GM18511 (cell line): ENCODE results near the gene PDZD7.
A peak's percentile ranks its signal among the peaks of the same experiment; 100 is the strongest.

Experiments used
- ATAC-seq: cut with Tn5 transposase; IDR thresholded peaks from one replicate; pipeline ENCODE4 v1.9.1; 2021; ENCODE audit warnings: mild to moderate bottlenecking, moderate library complexity; ENCODE audit not compliant: unreplicated experiment

PDZD7 gene

DNA sequence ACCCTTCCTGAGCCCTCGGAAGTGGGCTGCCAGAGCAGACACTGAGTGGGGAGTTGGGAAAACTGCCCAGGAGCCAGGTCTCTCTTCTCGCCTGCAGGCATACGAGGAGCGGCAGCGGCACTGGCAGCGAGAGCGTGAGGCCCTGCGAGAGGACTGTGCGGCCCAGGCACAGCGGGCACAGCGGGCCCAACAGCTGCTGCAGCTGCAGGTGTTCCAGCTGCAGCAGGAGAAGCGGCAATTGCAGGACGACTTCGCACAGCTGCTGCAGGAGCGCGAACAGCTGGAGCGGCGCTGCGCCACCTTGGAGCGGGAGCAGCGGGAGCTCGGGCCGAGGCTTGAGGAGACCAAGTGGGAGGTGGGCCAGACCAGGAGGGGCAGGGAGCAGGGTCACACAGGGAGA is 25.6 kb downstream of the PDZD7 start:
- no peak for ATAC-seq

DNA sequence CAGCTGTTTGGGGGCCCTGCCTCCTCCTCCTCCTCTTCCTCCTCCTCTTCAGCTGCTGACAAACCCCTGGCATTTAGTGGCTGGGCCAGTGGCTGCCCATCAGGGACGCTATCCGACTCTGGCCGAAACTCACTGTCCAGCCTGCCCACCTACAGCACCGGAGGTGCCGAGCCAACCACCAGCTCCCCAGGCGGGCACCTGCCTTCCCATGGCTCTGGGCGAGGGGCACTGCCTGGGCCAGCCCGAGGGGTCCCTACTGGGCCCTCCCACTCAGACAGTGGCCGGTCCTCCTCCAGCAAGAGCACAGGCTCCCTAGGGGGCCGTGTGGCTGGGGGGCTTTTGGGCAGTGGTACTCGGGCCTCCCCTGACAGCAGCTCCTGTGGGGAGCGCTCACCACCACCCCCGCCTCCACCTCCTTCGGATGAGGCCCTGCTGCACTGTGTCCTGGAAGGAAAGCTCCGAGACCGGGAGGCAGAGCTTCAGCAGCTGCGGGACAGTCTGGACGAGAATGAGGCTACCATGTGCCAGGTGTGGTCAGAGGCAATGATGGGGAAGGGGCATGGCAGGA is 27.2 kb downstream of the PDZD7 start:
- ATAC-seq, result no peak

DNA sequence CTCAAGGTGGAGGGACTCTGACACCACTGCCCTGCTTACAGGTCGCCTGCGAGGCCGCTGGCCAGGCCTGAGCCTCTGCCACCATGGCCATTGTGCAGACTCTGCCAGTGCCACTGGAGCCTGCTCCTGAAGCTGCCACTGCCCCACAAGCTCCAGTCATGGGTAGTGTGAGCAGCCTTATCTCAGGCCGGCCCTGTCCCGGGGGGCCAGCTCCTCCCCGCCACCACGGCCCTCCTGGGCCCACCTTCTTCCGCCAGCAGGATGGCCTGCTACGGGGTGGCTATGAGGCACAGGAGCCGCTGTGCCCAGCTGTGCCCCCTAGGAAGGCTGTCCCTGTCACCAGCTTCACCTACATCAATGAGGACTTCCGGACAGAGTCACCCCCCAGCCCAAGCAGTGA is 28.5 kb downstream of the PDZD7 start:
- ATAC-seq, result no peak

DNA sequence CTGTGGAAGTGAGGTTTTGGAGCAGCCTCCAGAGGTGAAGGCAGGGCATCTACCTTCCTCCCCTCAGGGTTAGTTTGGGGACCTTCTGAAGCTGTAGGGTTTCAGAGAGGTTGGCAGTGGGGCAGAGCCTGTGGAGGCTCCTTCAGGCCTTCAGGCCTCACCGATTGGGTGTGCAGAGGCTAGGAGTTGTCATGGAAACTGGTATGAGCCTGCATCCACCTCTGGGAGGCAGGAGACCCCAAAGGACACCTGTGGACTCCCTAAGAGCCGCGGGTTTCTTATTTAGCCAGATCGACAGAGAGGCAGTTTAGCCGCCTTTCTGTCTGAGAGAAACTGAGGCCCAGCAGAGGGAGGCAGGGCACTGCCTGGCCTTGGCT is 29.3 kb downstream of the PDZD7 start:
- ATAC-seq, result no peak

DNA sequence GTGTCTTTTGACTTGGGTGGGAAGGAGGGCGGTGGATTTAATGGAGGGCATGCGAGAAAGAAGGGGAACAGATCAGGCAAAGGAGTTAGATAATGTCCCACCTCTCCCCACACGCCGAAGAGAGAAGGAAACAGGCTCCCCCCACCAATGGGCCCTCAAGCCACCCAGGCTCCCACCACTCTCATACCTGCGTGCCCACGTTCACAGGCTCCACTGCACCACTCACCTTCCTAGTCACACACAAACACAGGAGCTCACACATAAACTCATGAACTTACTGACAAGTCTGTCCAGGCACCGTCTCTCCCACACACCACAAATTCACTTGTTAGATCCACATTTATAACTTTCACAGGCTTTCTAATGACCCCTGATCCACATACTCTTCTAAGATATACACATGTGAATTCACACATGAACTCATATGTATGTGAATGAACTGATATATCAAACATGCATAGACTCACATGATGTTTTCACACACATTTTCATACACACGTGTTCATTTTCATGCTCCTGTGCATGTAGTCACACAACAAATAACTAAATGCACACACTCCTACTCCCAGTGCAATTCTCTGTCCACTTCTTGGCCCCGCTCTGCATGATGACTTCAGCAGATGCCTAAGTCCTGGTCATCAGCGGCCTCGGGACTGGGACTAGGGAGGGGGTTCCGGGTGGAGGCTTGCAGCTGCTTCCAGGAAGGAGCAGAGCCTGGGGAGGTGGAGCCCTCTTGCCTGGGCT is 29.8 kb downstream of the PDZD7 start:
- ATAC-seq, result no peak

DNA sequence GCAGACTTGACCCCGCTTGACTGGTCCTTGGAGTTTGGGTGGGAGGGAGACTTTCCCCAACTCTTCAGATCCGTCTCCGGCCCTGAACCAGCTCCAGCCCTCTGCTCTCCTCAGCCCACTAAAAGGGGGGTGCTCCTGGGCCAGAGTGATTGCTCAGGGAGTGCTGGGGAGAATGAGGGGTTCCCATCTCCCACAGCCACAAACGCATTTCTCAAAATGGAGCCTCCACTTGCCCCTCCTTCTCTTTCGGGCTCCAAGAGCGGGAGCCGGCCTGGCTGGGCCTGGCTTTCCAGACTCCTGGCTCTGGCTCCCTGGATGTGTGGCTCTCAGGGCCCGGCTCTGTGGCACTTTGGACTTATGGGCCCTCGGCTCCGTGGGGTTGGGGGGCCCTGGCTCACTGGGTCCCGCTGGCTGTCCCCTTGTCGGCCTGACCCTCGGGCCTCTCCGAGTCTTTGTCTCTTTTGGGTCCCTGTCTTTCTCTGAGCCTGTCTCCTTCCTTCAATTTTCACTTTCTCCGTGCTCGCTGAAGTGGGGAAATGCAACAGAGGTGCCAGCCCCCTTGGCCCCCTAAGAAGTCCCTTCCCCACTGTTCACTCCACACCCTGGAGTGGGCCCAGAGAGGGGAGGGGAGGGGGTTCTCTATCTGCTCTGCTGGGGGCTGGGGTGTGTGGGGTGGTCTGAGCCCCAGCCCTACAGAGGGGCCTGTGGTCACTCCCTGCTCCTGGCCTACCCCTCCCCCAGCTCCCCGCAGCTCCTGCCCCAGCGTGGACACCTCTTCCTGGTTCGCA is 30.6 kb downstream of the PDZD7 start:
- ATAC-seq, result no peak

DNA sequence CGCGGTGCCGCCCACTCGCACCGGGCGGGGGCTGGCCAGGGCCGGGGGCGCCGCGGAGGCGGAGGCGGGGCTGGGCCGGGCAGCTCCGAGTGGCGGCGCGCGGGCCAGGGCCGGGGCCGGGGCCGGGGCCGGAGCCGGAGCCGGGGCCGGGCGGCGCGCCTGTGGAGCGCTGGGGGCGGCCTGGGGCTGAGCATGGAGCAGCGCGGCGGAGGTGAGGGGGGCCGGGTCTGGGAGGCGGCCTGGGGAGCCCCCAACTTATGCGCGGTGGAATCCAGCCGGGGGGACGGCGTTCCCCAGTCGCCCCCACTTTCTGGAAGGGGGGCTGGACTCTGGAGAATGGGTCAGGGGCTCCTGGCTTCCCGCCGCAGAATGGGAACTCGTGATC is 31.2 kb downstream of the PDZD7 start, which contains the start of gene LZTS2:
LZTS2 (plus strand) TSS at position 67 of the 385 bp plus-strand sequence. CDS start 2,731 bp downstream, outside the sequence.
- no peak for ATAC-seq

DNA sequence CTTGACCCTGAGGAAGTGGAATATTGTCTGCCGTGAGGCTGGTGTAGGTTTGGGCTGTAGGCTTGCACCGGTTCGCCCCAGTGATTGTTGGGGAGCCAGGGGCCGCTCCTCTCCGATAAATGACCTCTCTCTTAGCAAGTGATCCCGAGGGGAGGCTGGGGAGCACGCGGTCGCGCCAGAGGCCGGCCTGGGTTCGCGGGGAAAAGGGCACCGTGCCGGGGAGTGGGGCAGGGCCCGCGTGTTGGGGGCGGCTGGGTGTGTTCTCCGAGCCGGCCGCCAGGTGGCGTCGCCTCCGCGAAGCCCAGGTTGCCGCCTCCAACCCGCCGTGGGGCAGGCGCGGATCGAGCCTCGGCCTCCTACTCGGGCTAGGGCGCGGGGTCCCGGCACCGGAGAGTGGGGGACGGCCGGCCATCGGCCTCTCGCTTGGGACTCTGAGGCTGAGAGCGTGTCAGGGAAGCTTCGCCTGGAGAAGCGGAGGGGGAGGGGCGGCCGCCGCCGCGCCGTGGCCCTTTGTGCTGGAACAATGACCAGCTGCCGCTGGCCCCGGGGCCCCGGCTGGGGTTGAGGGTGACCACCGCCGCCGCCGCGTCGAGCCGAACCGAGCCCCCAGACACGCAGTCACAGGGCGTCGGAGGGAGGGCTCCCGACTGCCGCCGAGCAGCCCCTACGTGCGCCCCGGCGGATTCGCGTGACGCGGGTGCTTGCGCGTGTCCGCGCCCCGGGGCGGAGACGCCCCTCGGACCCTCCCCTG is 31.8 kb downstream of the PDZD7 start:
- ATAC-seq, result peak; percentile 47

DNA sequence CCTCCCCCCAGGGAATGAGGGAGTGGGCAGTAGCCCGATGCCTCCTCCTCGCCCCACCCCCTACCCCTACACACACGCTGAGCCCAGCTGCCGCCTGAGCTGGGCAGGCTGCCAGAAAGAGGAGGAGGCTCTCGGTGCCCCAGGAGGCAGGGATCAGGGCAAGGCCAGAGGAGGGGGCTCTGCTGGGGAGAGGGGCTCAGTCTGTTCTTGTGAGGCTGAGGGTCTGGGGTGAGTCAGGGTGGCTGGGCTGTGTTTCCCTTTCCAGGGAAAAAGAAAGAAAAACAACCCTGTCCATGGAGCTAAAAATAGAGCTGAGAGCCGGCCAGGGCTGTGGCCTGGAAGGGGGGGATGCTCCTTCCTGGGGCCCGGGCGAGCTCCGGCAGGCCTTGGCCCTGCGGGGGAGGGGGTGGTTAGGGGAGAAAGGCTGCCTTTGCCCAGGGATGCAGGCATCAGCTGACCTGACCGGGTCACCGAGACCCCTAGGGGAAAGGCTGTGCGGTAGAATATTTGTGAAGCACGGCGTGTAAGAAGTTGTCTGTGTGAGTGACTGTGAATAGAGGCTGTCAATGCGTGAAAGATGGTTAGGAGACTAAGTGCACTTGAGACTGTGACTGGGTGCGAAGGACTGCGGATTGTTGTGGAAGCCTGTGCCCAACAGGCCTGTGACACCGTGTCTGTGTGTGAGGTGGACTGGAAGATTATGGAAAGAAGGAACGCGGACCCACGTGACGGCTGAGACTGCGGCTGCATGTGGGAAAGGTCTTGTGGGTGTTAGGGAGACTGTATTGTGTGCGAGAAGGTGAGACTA is 32.5 kb downstream of the PDZD7 start:
- peak; percentile 43 for ATAC-seq

DNA sequence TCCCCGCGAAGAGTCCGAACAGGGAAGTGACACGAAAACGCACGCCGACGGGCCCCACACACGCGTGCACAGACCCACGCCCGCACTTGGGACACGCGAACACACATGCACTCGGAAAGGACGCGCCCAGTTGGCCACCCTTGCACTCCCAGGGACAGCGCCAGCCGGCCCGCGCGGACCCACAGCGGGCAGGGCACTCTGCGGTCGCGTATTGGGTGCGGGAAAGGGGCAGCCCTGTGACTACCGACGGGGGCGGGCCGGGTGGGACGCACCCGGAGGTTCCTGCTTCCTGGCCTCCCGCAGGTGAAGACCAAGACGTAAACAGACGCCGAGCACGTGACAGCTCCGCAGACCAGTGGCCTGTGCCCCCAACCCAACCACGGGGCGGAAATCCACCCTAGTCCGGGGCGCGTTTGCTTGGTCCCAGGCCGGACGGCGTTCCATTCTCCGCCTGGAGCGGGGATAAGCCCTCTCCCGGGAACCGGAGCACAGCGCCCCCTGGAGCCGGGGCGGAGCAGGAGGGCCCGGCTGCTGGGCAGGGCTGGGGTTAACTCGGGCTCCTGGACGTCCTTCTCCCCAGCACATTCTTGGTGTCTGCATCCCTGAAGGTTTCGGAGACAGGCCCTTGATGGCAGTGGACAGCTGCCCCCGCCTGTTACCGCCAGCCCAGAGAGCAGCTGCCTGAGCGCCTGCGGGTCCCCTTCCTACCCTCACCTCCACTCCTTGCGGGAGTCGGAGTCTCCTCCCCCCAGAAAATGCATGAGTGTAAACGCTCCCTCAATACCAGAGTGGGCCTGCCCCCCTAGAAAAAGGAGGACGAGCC is 33.4 kb downstream of the PDZD7 start:
- peak; percentile 37 for ATAC-seq

DNA sequence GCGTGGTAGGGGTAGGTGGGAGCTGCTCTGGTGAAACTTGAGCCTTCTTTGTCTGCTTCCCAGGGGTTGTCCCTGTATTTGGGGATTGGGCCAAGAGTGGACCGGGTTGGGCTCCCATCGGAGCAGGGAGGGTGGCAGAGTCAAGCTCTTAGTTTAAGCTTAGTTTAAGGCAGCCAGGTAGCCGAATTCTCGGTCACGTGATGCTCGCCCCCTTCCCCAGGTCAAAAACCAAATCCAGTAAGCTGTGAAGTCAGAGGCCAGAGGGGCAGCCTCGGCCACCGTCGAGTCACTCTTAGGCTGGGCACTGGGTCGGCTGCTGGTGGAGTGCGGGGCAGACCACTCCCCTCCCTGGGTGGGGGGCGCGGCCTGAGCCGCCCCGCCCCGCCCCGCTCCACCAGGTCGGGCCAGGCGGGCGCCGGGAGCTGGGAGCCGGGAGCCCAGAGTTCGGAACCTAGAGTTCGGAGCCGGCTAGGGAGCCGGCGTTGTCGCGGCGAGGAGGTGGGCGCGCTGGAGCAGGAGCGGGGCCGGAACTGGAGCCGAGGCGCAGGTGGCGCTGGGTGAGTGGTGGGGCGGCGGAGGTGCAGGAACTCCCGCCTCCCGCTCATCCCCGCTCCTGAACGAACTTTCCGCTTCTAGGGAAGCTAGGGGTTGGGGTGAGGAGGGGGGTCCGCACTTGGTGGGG is 34.1 kb downstream of the PDZD7 start:
- peak; percentile 31 for ATAC-seq

DNA sequence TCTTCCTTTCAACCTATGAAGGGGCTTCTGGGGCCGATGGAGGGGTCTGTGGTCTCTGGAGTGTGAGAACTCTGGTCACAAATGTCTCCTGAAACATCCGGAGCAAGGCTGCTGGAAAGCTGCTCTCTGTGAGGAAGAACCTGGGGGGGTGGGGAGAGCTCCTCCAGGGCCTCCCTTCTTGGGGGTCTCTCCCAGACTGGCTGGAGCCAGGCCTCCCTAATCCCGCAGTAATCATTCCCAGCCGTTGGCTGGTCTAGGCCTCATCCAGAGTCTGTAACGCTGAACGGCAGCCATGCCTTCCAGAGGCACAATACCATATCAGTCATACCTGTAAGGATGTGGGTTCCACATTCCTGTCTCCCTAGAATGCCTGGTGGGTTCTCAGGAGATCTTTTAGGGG is 35.7 kb downstream of the PDZD7 start:
- ATAC-seq, result no peak

DNA sequence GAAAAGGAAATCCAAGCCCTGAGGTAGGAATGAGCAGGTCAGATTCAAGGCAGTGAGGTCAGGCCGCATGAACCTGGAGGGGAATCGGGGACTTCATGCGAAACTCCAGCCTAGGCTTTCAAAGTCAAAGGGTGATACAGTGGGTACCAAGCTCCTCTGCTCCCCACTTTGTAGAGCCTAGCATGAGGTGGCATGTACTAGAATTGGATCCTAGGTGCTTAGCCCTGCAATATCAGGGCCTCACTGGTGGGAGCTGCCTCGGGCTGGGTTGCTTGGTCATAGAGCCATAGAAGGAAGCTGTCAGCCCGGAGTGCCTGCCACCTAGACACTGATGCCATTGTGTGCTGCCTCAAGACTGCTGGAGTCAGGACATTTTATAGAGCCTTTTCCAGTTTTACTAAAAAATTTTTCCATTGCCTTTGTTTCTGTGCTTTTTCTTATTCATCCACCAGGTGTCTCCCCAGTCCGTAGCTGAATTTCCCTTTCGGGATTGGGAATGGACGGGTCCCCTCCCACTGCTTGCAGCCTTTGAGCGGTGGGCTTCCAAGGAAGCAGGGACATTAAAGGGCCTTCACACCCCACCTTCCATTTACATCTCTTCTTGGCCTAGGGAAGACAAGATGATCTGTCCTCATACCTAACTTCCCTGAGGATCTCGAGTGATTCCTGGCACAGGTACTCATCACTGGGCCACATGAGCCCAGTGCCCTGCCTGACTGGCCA is 36.8 kb downstream of the PDZD7 start:
- ATAC-seq, result no peak

DNA sequence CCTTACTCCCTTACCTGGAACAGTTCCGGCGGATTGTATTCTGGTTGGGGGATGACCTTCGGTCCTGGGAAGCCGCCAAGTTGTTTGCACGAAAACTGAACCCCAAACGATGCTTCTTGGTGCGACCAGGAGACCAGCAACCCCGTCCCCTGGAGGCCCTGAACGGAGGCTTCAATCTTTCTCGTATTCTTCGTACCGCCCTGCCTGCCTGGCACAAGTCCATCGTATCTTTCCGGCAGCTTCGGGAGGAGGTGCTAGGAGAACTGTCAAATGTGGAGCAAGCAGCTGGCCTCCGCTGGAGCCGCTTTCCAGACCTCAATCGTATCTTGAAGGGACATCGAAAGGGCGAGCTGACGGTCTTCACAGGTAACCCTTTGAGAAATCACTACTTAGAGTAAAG is 41.8 kb downstream of the PDZD7 start:
- ATAC-seq, result no peak

DNA sequence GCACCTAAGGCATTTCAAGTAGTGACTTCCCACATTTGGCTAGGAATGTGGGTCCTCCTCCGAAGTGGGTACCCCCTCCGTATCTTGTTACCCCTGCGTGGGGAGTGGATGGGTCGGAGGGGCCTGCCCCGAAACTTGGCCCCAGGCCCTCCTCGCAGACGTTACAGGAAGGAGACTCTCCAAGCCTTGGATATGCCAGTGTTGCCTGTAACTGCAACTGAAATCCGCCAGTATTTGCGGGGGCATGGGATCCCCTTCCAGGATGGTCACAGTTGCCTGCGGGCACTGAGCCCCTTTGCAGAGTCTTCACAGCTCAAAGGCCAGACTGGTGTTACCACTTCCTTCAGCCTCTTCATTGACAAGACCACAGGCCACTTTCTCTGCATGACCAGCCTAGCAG is 42.8 kb downstream of the PDZD7 start:
- no peak for ATAC-seq

DNA sequence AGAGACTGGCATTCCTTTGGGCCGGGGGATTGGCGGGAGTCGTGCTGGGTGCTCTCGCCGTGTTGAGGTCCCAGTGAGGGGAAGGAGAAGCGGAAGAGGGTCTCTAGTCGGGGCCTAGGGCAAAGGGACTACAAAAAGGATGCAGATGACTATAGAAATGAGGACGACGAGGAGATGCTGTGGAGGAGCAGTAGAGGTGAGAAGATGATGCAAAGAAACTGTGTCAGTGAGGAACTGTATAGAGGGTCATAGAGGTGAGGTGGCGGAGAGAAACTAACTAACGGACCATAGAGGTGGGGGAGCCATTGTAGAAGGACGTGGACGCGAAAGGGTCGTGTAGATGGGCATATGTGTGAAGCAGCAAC is 43.3 kb downstream of the PDZD7 start:
- peak; percentile 12 for ATAC-seq

DNA sequence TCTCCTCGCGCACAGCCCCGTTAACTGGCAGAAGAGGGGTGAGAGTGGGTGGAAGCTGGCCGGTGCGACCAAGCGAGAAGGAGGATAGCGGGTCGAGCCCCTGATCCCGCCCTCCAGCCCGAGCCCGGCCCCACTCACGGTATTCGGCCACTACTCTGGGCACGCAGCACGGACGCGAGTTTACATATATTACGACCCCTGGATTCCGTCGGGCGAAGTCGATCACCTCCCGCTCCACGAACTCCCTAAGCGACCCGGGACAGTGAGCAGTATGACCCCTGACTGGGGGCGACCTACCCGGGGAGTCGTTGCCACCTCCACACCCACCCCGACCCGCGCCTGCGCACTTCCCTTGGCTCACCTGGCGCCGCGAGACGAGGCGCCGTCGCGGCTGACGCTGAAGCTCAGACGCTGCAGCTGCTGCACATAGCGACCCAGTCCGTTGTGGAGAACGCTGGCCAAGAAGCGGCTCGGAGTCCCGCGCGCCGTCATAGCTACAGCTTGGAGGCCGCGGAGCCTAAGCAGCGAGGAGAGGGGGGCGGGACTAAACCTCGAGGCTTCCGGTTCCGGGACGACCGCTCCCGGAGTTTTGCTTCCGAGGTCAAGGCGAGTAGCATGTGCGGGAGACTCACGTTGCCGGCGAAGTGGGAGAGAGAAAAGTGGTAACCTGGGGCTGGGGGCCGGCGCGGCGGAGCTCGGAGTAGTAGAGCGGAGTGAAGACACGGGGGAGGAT is 43.8 kb downstream of the PDZD7 start, which contains the start of the genes MRPL43 and TWNK:
MRPL43 (minus strand) TSS at position 546 of the 733 bp plus-strand sequence; CDS start at position 492, 54 bp downstream.
TWNK (plus strand) TSS at position 592 of the 733 bp plus-strand sequence. CDS start 668 bp downstream, outside the sequence.
- ATAC-seq, result peak; percentile 89

DNA sequence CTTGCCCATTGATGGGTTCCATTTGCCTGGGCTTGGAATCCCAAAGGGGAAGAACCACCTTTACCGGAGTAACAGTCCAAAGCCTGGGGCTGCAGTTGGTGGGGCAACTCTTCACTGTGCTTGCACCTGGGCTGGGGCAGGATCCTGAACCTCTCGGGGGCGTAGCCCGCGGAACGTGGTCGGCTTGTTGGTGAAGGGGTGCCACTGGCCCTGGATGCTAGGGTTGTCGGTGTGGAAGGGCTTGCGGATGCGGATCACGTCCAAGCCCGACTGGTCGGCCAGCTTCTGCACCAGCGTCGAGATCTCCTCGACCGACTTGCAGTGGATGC is 44.3 kb downstream of the PDZD7 start:
- no peak for ATAC-seq
